SK-N-SH (cell line): ENCODE data around the gene PALM2AKAP2.

Experiments used
- CTCF ChIP-seq: fragments of 200-600 bp; sonication (generic); IDR thresholded peaks from 2 replicates; pipeline ENCODE4 v1.6.1; 2017; ENCODE audit warnings: antibody characterized with exemption, mild to moderate bottlenecking, moderate library complexity
- EP300 ChIP-seq, 2 experiments: IDR thresholded peaks; 2 replicates each; pipeline versions ENCODE4 v1.4.0 to v1.6.1; 2012; ENCODE audit warnings: borderline replicate concordance in 1 of 2, low read depth in 1 of 2, low read length in 1 of 2
- JUND ChIP-seq: IDR thresholded peaks from 2 replicates; pipeline ENCODE4 v1.4.0; 2012
- SIN3A ChIP-seq: IDR thresholded peaks from 2 replicates; pipeline ENCODE4 v1.6.1; 2012; ENCODE audit warnings: low read depth, mild to moderate bottlenecking, low read length, moderate library complexity, borderline replicate concordance
- TAF1 ChIP-seq: IDR thresholded peaks from 2 replicates; pipeline ENCODE4 v1.6.1; 2012; ENCODE audit warnings: low read depth, mild to moderate bottlenecking, low read length, moderate library complexity, borderline replicate concordance

GRCh38 chr9:109781541-109782197, 1.7 kb downstream of the PALM2AKAP2 start:
- TF ChIP-seq JUND, result no peak
- TF ChIP-seq EP300 (IDR thresholded peaks at IDR 0.05; ENCODE audit: borderline replicate concordance in 1 of 2, low read depth in 1 of 2, low read length in 1 of 2), result no peak
- TF ChIP-seq CTCF, result no peak
- TF ChIP-seq SIN3A, result no peak
- TF ChIP-seq TAF1, result no peak
